IPS DF 19.7 (cell line): ENCODE data around the gene EXOC6B.
"Not testable (repeated sequence)": the region's sequence is repeated elsewhere in the genome, so short reads cannot be mapped to it uniquely, and the experiment has no call there.

Source experiments
- DNase-seq: peaks from one replicate; pipeline ENCODE4 v3.0.0-alpha.2; 2013; ENCODE audit warnings: low read depth, low spot score

The EXOC6B gene

GRCh38 chr2:72554381-72554780 is 271.5 kb downstream of the EXOC6B start:
- no peak for DNase-seq

GRCh38 chr2:72548081-72548764 is 277.6 kb downstream of the EXOC6B start:
- DNase-seq, result no peak

GRCh38 chr2:72545790-72546189 is 280.0 kb downstream of the EXOC6B start:
- no peak for DNase-seq

- DNase-seq, result no peak
Observed at GRCh38 chr2:72544554-72544953, 281.3 kb downstream of the EXOC6B start.

- DNase-seq, result no peak
Observed at GRCh38 chr2:72543497-72544216, 282.2 kb downstream of the EXOC6B start.

GRCh38 chr2:72539071-72539552 is 286.7 kb downstream of the EXOC6B start:
- no peak for DNase-seq

GRCh38 chr2:72538486-72538885 is 287.3 kb downstream of the EXOC6B start:
- DNase-seq, result no peak

GRCh38 chr2:72535586-72535985 is 290.2 kb downstream of the EXOC6B start:
- DNase-seq, result not testable (repeated sequence)

- no peak for DNase-seq
Observed at GRCh38 chr2:72533765-72534164, 292.1 kb downstream of the EXOC6B start.

- no peak for DNase-seq
Observed at GRCh38 chr2:72527424-72527823, 298.4 kb downstream of the EXOC6B start.

GRCh38 chr2:72526623-72527022 is 299.2 kb downstream of the EXOC6B start:
- no peak for DNase-seq

GRCh38 chr2:72524071-72524470 is 301.8 kb downstream of the EXOC6B start:
- no peak for DNase-seq

GRCh38 chr2:72515696-72516095 is 310.1 kb downstream of the EXOC6B start:
- DNase-seq, result no peak

GRCh38 chr2:72513011-72513410 is 312.8 kb downstream of the EXOC6B start:
- no peak for DNase-seq

GRCh38 chr2:72512376-72512775 is 313.5 kb downstream of the EXOC6B start:
- no peak for DNase-seq

- no peak for DNase-seq
Observed at GRCh38 chr2:72511906-72512305, 313.9 kb downstream of the EXOC6B start.

GRCh38 chr2:72497763-72498162 is 328.1 kb downstream of the EXOC6B start:
- DNase-seq, result no peak

- no peak for DNase-seq
Observed at GRCh38 chr2:72496479-72496878, 329.4 kb downstream of the EXOC6B start.

- DNase-seq, result no peak
Observed at GRCh38 chr2:72494392-72494791, 331.4 kb downstream of the EXOC6B start.

GRCh38 chr2:72484622-72485021 is 341.2 kb downstream of the EXOC6B start:
- not testable (repeated sequence) for DNase-seq

GRCh38 chr2:72483346-72483745 is 342.5 kb downstream of the EXOC6B start:
- DNase-seq, result no peak

- DNase-seq, result no peak
Observed at GRCh38 chr2:72475246-72475645, 350.6 kb downstream of the EXOC6B start.
